Stimulated activated CD4-positive, alpha-beta T cell treated with anti-CD3 and anti-CD28 coated beads, TNF-alpha, amount 100 ng/mL, for 1 hour (primary cell): ENCODE measurements around the gene KLHL36.
"Not testable (repeated sequence)": the region's sequence is repeated elsewhere in the genome, so short reads cannot be mapped to it uniquely, and the experiment has no call there.

ENCODE experiments used
- DNase-seq, 3 donors: peaks; one replicate each; pipeline ENCODE4 v3.0.0-alpha.2; 2020; ENCODE audit warnings: low read depth in 3 of 3, low spot score in 1 of 3

Gene KLHL36

DNA sequence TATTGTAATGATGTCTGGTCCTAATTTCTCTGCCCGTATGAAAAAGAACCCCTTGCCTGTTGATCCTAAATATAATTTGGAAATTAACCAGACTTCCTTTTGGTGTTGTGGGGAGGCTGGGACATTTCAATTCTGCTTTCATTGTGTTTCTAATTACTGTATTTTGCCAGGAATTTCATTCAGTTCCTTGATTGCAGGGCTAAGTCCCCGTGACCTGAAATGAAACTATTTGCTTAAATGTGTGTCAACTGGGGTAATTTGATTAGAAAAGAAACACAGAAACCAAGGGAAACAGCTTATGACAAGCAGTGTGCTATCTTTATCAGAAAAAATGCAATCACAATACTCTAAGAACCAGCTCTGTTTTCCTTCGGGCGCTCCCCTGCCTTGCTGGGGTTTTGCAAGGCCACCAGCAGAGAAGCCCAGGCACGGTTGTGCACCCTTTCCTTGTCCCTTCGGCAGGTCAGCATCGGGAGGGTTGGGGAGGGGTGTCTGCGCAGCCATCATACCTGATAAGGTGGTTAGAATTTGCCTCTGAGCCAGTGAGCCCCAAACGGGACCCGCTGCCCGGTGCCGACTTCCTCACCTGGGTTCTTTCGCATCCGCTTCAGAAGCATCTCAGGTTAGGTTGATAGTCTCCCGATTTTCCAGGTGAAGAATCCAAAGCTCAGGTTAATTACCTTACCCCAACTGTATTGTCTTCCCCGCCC lies 19.4 kb downstream of the KLHL36 start:
- DNase-seq, result no peak

- no peak for DNase-seq
Observed at GRCh38 chr16:84670063-84670462, 21.8 kb downstream of the KLHL36 start.

- DNase-seq, result peak; percentile 35 to 84 (median 65)
Observed at GRCh38 chr16:84672276-84673202, 24.2 kb downstream of the KLHL36 start.

DNA sequence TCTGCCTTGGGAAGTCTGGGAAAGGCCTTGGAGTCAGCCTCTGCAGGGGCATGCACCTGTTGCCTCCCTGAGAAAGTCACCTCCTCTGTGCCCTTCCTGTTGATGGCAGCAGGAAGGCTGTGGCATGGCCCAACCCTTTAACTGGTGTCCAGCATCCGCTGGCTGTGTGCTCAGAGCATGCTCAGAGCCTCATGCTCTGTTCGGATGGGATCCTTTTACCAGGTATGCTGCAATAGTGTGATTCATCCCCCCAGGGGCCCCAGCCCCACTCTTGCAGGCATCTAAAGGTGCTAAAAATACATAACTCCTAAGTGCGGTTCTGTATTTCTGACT lies 24.9 kb downstream of the KLHL36 start:
- no peak for DNase-seq

DNA sequence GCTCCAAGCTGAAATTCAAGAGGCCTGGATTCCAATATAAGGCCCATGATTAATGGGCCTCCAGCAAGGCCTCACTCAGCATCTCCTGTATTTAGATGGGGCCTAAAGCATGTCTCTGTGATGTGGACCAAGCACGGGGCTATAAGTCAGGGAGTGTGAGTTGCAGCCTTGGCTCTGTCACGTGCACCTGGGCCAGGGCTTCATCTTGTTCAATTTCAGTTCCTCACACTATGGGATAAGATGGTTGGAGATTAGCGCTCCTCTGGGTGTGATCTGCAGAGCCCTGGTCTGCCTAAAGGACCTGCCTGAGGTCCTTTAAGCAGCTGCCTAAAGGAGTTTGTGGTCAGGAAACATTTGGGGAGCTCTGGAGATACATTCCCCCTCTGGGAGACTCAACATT lies 25.2 kb downstream of the KLHL36 start:
- DNase-seq, result no peak

DNA sequence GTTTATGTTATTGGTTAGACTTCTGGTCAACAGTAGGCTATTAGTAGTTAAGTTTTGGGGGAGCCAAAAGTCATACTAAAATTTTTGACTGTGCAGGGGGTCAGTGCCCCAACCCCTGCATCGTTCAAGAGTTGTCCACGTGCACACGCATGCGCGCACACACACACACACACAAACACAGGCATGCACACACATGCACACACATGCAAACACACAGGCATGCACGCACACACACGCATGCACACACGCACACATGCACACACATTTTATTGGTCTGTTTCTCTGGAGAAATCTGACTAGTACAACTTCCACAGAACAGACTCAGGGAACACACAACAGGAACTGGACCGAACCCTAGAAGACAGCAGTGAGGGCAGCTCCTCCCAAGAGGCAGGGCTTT lies 27.1 kb downstream of the KLHL36 start:
- no peak for DNase-seq

DNA sequence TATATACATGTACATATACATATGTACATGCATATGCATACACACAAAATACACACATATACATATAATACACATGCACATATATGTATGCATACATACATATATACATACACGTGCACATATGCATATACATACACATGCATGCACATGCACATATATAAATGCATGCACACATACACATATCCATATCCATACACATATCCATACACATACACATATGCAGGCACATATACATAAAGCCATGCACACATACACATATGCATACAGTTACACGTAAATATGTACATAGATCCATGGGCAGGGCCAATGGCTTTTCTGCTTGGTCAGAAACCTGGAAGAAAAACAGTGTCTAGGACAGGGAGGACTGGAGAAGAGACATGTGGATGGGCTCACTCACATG lies 27.6 kb downstream of the KLHL36 start:
- DNase-seq, result no peak

DNA sequence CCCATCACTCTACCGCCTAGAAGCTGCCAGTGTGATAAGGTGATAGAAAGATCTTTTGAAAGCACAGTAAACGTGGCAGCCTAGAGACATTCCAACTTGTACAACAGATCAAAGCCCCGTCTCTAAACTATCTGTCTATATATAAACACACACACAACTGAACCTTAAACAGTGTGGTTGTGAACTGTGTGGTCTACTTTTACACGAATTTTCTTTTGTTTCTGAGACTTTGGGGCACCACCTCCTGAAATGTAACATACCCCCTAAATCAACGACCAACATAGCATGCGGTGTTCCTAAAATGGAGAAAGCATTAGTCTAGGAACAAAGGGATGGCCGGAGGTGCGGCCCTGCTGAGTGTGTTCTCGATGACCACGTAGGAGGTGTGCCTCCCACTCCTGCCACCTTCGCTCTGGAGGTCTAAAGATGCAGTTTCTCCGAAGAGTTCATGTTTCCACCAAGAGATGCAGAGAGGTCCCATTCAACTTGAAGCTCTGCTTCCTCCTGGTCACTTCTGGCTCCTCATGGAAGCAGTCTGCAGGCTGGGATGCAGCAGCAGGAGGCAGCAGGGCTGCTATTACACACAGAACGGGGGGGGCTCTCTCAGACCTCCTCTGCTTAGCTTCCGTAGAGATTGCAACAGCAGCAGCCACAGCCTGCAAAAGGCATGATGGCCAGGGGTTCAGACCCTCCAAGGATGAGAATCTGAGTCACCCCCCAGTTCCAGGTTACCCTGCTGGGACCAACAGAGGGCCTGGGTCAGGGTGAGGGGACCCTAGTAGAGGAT lies 28.9 kb downstream of the KLHL36 start:
- no peak for DNase-seq

DNA sequence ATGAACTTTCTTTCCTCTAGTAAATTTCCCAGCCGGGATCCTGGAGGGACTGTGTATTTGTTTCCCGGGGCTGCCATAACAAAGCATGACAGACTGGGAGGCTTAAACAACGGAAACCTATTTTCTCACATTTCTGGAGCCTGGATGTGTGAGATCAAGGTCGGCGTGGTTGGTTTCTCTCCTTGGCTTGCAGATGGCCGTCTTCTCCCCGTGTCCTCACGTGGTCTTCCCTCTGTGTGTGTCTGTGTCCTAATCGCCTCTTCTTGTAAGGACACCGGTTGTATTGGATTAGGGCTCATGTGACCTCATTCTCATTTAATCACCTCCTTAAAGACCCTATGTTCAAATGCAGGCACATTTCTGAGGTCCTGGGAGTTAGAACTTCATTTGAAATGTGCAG lies 29.5 kb downstream of the KLHL36 start:
- no peak for DNase-seq

DNA sequence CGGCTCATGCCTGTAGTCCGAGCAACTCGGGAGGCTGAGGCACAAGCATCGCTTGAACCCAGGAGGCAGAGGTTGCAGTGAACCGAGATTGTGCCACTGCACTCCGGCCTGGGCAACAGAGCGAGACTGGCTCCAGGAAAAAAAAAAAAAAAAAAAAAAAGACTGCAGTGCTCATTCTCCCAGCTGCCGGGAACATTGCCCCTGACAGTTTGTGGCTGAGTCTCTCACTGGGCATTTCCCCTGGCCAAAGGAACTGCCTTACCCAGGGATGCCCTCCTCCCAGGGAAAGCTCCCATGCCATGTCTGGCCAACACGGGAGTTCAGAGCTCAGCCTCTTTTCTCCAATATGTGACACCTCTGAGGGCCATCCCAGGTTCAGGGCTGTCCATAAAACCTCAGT lies 30.2 kb downstream of the KLHL36 start:
- DNase-seq, result no peak

GRCh38 chr16:84680165-84680842 lies 32.0 kb downstream of the KLHL36 start:
- DNase-seq, result no peak

DNA sequence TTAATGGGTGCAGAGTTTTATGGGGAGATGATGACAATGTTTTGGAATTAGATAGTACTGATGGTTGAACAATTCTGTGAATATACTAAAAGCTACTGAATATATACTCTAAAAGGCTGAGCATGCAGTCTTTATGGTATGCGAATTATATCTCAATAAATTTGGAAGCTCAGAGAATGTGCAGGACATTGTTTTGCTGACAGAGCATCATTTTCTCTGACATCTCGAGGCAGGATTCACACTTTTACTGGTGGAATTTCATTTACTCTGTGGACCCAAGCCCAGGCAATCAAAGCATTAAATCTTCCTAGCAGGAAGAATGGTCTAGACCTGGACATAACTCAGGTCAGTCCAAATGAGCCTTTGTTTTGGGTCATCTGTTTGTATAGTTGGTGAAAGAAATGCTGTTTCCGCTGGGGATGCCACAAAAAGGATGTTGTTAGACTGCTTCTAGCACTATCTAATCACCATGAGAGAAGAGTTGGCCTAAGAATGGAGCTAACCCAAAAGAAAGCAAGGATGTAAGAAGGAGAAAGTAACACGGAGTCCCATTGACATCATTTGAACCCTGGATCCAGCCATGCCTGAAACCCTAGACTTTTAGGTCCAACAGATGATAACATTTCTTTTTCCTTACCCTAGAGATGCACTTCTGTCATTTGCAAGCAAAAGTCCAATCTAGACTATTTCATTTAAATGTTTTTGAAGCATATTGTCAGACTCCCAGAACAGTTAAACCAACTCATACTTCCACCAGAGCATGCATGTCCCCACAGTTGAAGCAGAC lies 32.7 kb downstream of the KLHL36 start:
- no peak for DNase-seq

GRCh38 chr16:84683691-84684591 lies 35.6 kb downstream of the KLHL36 start:
- no peak for DNase-seq

DNA sequence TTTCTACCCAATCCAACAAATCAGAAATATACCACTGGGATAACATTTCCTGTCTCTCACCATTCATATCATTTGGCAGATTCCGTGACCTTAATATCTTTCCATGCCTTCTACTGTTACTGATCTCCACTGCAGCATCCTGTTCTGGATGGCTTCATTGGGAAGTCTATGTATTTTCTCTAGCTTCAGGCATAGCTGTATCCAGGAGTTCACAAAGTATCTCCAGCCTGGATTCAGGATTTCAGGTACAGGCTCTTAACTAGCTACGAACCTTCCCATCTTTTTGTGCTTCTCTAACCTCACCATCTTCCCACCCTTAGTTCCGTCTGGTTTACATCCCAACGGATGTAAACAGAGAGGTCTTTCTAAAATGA lies 36.3 kb downstream of the KLHL36 start:
- DNase-seq, result no peak

GRCh38 chr16:84685210-84685609 lies 36.9 kb downstream of the KLHL36 start:
- no peak for DNase-seq

DNA sequence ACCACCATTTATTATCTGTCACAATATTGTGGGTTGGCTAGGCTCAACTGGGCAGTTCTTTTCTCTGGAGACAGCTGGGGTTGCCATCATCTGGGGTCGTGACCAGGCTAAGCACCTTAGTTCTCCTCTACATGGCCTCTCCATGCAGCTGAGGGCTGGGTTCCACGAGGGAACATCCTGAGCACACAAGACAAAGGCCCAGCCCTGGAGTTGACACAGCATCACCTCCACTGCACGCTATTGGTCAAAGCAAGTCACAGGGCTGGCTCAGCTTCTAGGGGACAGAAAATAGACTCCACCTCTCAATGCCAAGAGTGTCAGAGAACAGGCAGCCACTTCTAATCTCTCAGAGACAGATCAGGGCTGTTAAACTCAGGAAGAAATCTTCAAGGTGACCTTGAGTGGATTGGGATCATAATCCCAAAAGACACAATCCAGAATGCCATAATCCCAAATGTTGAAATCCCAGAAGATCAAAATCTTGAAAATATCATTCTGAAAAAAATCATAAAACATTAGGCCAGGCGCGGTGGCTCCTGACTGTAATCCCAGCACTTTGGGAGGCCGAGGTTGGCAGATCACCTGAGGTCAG lies 38.5 kb downstream of the KLHL36 start:
- DNase-seq, result no peak

DNA sequence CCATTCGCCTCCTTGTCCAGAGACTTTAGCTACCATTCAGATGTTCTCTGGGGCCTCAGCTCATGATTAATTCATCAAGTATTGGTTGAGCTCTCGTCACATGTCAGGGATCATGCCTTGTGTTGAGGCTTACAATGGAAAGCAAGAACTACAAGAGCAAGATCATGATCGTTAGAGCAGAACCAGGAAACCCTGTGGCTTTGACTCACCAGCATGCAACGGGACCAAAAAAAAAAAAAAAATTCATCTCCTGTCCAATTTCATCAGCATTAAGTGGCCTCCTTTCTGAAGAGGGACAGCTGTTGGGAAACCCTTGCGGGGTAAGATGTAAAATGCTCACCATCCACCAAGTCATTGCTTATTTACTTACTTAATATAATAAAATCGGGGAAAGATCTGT lies 39.4 kb downstream of the KLHL36 start:
- DNase-seq, result no peak

GRCh38 chr16:84688163-84688562 lies 39.9 kb downstream of the KLHL36 start:
- DNase-seq, result not testable (repeated sequence)

DNA sequence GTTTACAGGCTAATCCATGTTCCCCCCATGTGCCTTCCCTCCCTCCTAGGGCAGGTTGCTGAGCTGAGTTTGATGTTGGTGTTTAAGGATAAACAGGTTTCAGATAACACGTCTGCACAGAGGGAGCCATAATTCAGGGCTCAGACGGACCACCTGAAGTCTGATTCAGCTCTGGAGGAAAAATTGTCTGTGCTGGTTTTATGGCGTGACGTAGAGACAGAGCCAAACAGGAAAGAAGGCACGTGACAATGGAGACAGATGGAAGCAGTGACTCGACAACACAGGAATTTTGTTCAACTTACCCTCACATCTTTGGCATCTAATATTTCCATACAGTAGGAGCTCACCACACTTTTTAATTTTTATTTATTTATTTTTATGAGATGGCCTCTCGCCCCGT lies 40.8 kb downstream of the KLHL36 start:
- DNase-seq, result no peak
